ENCODE data around the gene DHH. TPM values are rescaled to one million over a fixed set of nuclear protein-coding genes. Genes with fewer than 3 reads are reported as not detected.

Gene DHH
- total and polyA plus RNA-seq, 9 of the 15 experiments (the other 6 are each of a cell fraction or from before 2014, with no cell fraction given): 0.07 to 2.6 (median 0.54) TPM

GRCh38 chr12:49093792-49094159 is 825 bp downstream of the DHH start (continued):
- TF ChIP-seq ID3 (CRISPR knock-in tag; IDR thresholded peaks at IDR 0.05): no peak
- no peak for TF ChIP-seq ID3 (tag; IDR thresholded peaks at IDR 0.05)
- TF ChIP-seq SAP30 (IDR thresholded peaks at IDR 0.05; ENCODE audit: borderline replicate concordance, insufficient read depth, low read depth, low read length, poor library complexity, severe bottlenecking): peak; percentile 37
- TF ChIP-seq ZNF77 (CRISPR knock-in tag; IDR thresholded peaks at IDR 0.05): no peak
- no peak for TF ChIP-seq C11orf30 (IDR thresholded peaks at IDR 0.05; ENCODE audit: low read depth)
- TF ChIP-seq CCNT2 (IDR thresholded peaks at IDR 0.05; ENCODE audit: borderline replicate concordance, extremely low read depth, insufficient read length, low read depth, low read length): no peak
- no peak for TF ChIP-seq RUNX1 (IDR thresholded peaks at IDR 0.05; ENCODE audit: low read depth)
- no peak for TF ChIP-seq POLR2AphosphoS2 (IDR thresholded peaks at IDR 0.05; ENCODE audit: low read length)
- peak; percentile 8 for TF ChIP-seq RBBP5 (IDR thresholded peaks at IDR 0.05; ENCODE audit: borderline replicate concordance, insufficient read depth, low read length, poor library complexity, severe bottlenecking)
- TF ChIP-seq ZNF76 (CRISPR knock-in tag; IDR thresholded peaks at IDR 0.05; ENCODE audit: borderline replicate concordance): no peak
- no peak for TF ChIP-seq SIN3B (IDR thresholded peaks at IDR 0.05; ENCODE audit: low read depth)
- no peak for TF ChIP-seq GTF2F1 (IDR thresholded peaks at IDR 0.05; ENCODE audit: low read depth, low read length)
- no peak for TF ChIP-seq FOXA3 (CRISPR knock-in tag; conservative IDR thresholded peaks at IDR 0.05 in 1 of 2, IDR thresholded peaks at IDR 0.05 in 1 of 2)
- TF ChIP-seq MCM7 (IDR thresholded peaks at IDR 0.05): no peak
- TF ChIP-seq HES1 (IDR thresholded peaks at IDR 0.05; ENCODE audit: low read depth): no peak
- no peak for TF ChIP-seq ZNF12 (CRISPR knock-in tag; IDR thresholded peaks at IDR 0.05)
- no peak for TF ChIP-seq ETS2 (tag; IDR thresholded peaks at IDR 0.05; ENCODE audit: borderline replicate concordance, poor library complexity, severe bottlenecking)
- peak; percentile 60 for TF ChIP-seq KDM5B (IDR thresholded peaks at IDR 0.05; ENCODE audit: insufficient replicate concordance, low read depth, low read length)
- TF ChIP-seq YY1 (IDR thresholded peaks at IDR 0.05; ENCODE audit: borderline replicate concordance in 1 of 3, control insufficient read depth in 1 of 3, extremely low read depth in 1 of 3, insufficient read depth in 3 of 3, insufficient read length in 1 of 3, insufficient replicate concordance in 2 of 3, low read depth in 1 of 3, low read length in 2 of 3): no peak
- no peak for TF ChIP-seq ZBED1 (IDR thresholded peaks at IDR 0.05)
- no peak for TF ChIP-seq KAT2B (IDR thresholded peaks at IDR 0.05; ENCODE audit: low read depth, low read length)
- no peak for TF ChIP-seq E2F1 (CRISPR knock-in tag; IDR thresholded peaks at IDR 0.05)
